Measurements from ENCODE around the gene CACNA2D2.

CACNA2D2 gene

DNA sequence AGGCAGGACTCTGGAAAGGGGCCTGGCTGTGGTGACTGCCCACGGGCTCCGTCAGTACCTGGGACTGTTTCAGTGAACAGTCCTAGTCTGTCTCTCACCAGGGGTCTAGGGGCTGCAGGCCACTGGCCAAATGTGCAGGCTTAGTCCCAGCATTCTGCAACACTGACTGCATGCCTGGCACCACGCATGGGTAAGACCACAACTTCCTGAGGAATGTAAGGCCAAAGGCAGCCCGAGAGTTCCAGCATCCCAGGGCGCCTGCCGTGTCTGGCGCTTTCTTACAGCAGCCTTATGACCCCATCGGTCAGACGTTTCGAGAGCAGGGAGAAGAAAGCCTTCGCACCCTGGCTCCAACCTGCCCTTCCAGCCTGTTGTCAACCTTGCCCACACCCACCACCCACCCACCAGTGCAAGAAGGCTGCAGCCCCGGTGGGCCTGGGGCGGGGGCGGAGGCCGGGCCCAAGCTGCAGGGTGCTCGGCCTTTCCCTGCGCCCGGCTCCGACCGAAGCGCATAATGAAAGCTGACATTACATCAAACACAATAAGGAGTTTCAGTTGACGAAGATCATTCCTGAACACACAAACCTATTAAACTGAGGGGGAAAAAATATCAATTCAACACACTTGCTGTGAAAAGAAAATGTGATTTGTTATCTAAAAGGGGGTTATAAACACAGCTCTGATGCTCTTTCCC is 114.6 kb downstream of the CACNA2D2 start:
- DNase-seq: peak; percentile 79

DNA sequence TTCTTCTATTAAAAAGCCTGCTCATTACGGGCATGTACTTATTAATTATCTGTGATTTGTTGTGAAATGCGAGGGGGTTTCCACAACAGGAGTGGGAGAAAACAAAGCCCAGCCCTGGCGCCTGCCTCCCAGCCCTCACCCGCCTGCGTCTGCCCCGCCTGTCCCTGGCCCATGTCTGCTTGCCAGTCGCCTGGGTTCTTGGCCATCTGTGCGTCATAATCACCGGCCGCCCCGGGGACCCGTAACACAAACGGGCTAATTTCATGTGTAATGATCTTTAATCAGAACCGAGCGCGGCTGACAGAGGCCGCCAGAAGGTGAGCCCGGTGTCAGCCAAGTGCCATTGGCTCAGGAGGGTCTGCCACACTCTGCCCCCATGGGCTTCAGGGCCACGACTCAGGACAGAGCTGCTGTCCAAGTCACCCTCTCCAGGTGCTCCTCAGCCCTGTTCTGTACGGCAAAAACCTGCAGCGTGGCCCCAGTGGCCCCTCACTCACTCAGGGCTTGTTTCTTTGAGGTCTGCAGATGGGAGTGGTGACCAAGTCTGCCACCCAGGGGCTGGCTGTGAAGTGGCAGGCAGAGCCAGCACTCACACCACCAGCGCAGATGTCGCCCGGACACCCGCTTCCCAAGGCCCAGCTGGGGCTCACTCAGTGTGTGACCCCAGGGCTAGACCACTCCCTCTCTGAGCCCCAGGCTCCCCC is 115.3 kb downstream of the CACNA2D2 start:
- peak; percentile 91 for DNase-seq

DNA sequence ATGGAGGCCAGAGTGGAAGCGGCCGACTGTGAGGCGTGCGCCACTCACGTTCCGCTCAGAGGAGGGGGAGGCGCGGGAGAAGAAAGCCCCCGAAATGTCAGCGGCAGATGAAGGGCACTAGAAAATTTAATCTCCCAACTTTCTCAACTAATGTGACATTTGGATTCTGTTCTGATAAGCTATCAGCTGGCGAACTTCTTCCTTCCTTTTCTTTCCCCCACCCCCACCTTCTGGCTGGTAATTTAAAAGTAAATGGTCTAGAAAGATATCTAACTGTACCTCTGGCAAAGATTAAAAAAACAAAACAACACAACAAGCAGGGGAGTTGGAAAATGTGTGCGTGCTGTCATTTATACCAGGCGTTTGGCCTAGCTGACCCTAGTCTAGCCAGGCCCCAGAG is 117.7 kb downstream of the CACNA2D2 start:
- no peak for DNase-seq

DNA sequence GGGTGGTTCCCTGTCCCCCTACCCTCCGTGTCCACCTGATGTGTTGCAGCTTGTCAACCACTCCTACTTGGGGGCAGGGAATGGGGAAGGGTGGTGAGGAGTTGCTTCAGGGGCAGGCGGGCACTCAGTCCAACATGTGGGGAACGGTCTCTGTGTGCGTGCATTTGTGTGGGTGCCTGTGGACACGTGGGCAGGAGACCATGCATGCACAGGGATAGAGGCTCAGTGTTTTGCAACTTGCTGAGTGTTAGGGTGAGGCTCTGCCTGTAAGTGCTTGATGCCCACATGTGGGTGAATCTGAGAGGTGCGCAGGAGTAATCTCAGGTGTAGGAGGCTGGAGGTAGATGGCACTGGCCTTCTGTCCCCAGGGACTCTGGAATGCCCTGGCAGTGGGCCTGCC is 119.7 kb downstream of the CACNA2D2 start:
- no peak for DNase-seq

DNA sequence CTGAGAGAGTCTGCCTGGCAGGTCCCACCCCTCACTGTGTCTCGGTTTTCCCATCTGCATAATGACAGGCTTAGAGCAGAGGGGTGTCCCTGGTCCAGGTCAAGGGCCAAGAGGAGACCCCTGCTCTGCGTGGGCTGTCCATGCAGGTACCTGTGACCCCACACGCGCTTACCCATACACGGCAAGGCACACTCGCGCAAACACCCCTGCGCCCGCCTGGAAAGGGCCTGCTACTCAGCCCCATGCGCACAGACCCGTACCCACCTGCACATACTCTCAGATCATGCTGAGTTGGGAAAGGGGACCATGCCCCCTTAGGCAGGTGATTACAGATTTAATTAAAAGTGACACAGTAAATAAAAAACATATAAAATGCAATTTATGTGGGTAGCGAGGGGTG is 120.7 kb downstream of the CACNA2D2 start:
- DNase-seq: peak; percentile 44

DNA sequence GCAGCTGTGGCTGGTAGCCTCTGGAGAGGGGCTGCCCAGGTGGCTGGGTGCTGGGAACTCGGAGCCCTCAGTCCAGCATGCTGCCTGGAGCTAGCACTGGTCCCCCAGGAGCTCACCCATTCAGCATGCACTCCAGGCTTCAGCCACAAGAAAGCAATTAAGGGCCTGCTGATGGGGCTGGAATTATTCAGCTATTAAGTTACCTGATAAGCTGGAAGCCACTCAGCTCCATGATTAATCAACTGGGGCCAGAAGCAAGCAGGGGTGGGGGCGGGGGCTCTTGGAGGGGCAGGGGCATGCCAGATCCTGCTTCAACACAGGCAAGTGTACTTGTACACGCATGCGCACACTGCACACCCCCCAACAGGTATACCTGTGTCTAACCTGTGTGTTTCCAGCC is 122.1 kb downstream of the CACNA2D2 start:
- DNase-seq: no peak

DNA sequence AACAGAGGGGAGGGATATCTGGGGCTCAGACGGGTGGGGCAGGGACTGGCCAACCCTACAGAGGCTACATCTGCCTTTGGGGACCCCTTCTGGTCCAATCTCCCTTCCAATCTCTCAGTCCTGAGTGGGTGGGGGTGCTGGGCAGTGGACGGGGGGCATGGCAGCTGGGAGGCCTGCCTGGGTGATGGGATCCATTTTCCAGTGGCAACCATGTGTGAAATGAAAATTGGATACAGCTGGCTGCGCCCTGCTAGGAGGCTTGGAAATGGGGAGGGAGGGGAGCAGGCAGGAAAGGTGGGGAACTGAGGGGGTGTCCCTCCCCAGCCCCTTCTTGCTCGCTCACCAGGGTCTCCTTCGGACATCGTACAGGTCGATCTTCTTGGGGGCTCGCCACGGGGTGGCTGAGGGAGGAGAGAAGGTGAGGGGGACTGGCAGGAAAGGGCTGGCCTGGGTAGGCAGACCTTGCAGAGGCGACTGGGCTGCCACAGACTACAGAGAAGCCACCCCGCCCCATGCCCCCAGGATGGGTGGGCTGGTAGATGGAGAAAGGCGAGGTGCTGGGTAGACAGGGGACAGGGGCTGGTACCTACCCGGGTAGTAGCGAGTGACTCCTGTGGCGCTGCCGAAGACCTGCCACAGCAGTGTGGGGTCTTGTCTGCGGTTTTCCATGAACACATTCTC is 122.9 kb downstream of the CACNA2D2 start:
- DNase-seq: peak; percentile 60

DNA sequence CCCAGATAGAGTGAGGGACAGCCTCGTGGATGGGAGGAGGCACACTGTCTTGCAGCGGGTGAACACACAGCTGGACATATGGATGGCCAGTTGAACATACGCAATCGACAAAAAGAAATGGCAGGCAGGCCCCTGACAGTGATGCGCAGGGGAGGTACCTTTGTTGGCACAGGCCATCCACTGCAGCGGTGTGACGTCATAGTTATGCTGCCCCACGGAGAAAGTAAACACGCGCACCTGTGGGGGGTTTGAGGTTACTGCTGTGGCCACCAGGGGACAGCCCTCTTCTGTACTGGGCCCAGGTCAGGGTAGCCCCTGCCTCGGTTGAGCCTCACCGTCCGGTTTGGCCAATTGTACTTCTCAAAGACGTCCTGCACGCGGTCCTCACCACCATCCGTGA is 124.7 kb downstream of the CACNA2D2 start:
- DNase-seq: no peak

DNA sequence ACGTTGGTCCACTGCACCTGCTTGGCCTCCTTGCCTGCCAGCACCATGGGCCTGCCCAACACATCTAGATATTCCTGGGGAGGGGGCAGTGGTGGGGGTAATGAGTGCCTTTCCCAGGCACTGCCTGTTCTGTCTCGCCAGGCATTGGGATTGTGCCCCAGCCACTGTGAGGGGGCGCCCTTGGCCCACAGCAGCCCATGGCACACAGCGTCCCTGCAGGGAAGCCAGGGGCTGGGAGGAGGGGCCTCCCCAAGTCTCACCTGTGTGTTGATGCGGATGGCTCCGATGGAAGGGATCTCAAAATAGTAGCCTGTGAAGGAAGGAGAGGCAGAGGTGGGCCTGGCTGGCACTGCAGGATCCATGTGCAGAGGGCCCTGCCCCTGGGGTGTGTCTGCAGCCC is 125.4 kb downstream of the CACNA2D2 start:
- no peak for DNase-seq

DNA sequence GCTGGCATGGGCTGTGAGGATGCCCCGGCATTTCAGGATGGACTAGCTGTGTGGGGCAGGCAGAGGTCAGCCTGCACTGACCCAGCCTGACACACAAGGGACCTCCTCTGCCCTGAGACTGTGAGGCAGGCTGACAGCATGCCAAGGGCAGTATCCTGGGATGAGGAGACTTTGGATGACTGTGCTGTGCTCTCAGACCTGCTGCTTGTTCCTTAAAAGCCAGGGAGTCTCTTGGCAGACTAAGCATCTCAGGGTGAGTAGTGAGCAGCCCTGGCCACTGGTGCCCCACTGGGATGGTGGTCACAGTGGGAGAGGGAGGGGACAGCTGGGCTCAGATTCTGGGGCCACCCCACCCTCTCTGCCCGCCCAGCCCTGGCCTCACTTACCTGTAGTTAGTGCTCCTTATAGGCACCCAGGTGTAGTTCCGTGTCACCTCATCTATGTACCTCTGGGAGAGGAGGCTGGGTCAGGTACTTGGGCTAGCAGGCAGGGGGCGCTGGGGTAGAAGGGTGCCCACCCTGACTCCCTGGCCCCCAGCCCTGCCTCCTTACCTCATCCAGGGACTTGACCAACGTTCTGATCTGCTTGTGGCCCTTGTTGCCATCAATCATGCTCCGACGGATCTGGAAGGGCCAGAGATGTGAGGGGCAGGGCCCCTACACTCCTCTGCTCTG is 128.0 kb downstream of the CACNA2D2 start:
- no peak for DNase-seq

DNA sequence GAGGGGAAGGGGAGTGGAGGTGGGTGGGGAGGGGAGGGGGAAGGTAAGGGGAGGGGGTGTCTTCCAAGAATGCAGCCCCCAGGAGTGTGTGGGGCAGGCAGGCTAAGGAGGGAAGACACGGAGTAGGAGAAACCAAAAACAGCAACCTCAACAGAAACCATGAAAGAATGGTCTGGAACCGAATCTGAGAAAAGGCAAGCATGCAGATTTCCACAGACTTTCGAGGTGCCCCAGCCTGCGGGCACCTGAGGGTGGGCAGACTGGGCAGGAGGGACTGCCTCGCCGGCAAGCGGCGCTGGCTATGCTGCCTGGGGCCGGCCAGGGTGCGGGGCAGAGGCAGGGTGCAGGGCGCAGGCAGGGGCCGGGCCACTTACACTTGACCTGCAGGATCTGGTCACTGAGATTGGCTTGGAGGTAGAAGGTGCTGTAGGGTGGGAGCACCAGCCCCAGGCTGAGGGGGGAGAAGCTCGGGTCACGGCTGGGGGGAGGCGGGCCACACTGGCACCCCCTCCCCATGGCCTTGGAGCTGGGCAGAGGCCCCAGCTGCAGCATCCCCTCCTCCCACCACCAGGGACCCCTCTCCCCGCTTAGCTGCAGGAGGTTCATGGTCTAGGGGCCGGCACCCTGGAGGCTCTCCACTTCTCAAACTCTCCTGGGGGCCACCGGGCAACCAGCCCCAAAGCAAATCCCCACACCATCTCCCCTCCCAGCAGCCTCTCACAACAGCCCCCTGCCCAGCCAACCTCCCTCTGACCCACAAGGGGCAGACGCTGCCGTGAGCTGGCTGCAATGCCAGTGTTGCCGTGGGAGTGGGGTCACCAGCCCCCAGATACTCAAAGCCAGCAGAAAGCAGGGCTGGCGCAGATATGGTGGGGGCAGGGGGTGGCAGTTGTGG is 128.8 kb downstream of the CACNA2D2 start:
- peak; percentile 42 for DNase-seq

DNA sequence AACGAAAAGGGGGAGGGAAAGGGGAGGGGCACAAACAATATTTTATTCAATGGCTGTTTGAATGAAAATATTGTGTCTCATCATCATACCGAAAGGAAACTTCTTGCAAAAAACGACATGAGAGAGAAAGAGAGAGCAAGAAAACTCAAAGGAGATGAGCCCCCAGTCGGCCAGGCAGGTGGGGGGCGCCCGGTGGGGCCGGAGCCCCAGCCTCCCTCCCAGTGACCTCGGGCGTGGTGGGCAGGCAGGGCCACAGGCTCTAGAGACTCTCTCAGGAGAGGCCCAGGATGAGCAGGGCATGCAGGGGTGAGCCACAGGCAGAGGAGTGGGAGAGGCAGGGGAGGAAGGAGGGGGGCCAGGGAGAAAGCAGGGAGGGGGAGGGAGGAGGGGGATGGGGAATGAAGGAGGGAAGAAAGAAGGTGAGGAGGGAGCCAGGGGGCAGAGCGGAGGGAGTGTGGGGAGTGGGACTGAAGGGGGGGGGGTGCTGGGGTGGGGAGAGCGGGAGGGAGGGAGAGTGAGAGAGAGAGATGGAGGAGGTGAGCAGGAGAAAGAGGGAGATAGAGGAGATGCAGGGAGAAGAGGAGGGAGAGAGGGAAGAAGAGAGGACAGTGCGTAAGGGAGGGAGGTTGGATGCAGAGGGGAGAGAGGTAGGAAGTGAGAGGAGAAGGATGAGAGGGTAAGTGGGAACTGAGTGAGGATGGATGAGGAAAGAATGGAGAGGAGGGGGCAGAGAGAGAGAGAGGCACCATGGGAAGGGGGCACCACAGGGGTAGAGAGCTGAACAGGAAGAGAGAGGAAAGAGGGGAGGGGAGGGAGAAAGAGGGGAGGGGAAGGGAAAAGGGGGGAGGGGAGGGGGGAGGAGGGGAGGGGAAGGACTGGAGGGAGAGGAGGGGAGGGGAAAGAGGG is 130.0 kb downstream of the CACNA2D2 start:
- DNase-seq: peak; percentile 66

DNA sequence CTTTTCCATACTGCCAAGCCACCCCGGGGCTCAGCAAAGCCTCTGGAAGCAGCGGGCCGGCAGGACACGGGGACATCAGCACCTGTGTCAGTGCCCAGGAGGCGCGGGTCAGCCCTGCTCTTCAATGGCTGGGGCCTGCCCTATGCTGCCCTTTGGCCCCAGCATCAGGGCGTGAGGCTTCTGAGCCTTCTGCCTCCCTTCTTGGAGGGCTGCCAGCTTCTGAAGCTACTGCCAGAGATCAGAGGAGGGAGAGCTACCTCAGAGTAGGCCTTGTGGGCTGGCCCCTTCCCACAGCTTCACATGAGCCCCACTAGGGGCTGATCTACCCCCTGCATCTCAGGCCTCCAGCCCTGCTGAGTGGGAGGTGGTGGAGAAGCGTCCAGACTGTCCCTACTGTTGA is 131.1 kb downstream of the CACNA2D2 start:
- peak; percentile 49 for DNase-seq

DNA sequence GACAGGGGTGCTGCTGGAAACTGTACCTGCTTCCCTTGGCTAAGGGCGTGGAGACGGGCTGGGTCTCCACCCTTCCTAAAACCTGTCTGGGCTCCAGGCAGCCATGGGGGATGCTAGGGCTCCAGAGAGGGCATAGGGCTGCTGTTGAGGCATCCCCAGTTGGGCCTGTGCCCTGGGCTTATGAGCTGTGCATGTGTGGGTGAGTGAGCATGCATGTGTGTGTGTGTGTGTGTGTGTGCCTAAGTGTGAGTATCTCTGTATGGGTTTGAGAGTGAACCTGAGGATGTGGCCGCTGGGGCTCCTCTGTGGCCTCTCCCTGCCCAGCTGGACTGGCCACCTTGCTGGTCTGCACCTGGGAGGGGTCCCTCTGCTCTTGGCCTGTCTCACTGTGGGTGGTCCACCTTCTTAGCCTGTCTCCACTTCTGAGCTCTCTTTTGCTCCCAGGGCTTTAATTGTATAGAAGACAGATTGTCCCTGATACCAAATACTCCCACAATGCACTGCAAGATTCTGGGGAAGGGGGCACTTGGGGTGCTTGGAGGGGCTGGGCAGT is 132.2 kb downstream of the CACNA2D2 start:
- peak; percentile 58 for DNase-seq

DNA sequence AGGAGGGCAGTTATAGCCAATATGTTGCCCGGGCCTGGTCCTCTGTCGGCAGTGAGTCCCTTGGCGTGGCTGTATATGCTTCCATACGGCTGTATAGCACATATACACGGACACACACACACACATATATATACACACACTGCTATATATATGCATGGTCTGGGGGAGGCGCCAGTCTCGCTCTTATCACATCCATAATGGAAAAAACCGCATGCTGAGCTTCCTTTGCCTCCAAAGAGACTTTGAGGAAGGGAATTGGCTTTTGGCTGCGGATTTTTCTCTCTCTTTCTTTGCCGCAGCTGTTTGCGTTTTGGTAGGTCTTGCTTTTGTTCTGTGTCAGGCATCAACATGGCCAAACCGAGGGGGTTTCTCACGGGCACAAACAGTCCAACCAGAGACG is 132.8 kb downstream of the CACNA2D2 start:
- DNase-seq: peak; percentile 50

DNA sequence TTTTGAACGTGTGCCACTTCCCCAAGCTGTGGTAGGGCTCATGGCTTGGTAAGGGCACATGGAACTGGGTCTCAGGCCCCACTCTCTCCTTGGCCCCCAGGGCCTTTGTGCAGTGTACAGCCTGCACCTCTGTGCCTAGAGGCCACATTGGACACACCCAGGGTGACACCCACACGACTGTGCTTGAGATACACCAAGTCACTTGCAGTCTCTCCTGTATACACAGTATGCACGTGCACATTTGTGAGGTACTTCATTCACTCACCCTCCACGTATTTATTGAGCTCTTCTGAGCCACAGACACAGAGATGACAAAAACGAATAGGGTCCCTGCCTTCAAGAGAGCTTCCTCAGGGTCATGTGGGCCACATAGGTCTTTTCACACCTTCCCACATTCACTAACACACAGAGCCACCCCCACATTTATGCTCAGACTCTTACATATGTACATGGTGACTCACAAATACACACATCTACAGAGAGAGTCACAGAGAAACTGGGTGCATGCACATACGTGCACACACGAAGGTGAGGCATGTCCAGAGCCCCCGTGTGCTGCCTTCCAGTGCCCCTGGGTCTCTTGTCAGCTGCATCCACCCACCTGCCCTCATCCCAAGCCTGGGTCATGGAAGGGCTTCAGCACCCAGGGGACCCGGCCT is 134.3 kb downstream of the CACNA2D2 start:
- DNase-seq: no peak

DNA sequence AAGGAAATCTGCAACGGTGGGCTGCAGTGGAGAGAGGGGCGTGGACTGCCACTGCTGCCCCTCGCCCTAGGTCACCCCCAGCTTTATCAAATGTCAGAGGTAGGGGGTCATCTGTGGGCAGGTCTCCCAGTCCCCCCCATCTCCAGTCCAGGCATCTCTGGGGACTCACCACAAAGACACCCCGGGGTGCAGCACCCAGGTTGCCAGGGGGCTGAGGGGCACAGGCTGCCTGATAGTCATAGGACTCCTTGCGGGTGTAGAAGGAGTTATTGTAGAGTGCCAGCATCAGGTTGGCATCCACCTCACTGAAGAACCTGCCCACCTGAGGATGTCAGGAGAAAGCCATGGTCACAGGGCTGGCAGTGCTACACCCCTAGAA is 137.6 kb downstream of the CACNA2D2 start:
- DNase-seq: no peak

DNA sequence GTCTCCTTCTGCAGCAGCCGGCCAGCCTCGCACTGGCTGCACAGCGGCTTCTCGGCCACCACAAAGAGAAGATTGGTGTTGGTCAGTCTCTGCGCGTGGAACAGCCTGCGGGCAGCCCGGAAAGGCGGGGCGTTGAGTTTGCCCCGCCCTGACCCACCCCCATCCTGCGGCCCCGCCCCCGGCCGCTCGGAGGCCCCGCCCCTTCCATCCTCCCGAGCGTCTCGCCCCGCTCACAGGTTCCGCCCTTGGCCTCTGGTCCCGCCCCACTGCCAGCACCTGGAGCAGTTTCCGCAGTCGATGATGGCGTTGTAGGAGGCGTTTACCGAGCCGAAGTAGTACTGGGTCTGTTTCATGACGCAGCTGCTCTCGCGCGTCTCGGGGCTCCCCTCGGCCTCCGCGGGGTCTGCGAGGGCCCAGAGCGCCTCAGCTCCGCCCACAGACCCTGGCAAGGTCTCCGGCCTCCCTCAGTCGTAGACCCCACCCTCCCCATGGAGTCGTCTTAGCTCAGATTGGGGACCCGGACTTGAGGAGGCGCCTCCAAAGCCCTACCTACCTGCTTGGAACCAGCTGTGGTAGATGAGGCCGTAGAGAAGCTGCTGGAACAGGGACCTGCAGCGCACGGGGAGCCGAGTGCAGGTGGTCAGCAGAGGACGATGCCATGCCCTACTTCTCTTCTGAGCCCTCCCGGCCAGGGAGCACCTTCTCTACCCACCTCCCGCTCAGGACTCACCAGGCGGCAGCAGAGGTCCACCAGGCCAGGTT is 138.2 kb downstream of the CACNA2D2 start:
- peak; percentile 81 for DNase-seq

DNA sequence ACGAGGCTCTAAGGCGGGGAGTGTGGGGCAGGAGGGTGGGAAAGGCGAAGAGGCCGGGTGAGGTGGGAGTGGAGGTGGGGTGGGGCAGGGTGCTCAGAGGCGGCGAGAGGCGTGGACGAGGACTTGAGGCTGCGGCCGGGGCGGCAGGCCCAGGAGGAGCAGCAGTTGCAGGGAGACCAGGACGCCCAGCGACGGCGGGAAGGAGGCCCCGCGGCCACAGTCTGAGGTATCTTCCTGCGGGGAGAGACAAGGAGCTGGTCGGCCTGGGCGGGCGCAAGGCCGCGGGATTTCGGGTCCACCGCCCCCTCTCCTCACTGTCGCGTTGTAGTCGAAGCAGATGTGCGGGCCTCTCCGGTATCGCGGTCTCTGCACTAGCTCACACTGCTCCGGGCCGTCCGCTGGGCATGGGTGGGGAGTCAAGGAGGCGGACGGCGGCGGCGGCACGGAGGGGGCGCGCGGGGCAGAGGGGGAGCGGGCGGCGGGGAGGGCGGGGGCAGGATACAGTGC is 138.8 kb downstream of the CACNA2D2 start:
- peak; percentile 75 for DNase-seq

DNA sequence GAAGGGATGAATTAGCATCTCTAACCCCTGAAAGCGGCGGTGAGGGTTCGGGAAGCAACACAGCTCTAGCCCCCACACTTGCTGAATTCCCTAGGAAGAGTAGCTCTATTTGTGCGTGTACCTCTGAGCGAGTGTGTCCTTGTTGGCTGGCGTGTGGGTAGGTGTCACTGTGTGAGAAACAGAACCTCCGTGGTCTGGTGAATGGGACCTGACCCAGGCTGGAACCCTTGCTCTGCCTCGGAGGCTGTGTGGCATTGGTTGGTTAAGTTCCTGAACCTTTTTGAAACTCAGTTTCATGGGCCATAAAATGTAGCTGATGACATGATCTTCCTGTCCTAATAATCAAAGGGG is 143.7 kb downstream of the CACNA2D2 start:
- no peak for DNase-seq

Measured in retina (tissue), 1 donor.